Measurements from ENCODE around the gene THAP8.

DNA sequence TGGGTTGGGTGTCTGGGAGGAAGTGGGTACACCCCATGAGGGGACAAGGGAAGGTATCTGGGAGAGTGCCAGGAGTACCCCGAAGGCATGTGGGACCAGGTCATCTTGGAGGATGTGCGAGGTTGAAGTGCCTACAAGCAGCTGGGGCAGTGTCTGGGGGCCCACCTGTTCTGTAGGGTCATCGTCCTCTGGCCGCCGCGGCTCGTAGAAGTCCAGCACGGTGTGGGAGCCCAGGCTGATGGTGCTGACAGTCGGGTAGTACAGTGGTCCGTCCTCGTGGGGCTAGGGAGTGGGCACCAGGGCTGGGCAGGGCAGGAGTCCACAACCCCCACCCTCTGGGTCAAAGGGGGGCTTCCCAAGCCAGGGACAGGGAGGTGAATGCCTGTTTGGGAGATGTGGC lies 43.7 kb downstream of the THAP8 start:
- TF ChIP-seq, protein P1, sequence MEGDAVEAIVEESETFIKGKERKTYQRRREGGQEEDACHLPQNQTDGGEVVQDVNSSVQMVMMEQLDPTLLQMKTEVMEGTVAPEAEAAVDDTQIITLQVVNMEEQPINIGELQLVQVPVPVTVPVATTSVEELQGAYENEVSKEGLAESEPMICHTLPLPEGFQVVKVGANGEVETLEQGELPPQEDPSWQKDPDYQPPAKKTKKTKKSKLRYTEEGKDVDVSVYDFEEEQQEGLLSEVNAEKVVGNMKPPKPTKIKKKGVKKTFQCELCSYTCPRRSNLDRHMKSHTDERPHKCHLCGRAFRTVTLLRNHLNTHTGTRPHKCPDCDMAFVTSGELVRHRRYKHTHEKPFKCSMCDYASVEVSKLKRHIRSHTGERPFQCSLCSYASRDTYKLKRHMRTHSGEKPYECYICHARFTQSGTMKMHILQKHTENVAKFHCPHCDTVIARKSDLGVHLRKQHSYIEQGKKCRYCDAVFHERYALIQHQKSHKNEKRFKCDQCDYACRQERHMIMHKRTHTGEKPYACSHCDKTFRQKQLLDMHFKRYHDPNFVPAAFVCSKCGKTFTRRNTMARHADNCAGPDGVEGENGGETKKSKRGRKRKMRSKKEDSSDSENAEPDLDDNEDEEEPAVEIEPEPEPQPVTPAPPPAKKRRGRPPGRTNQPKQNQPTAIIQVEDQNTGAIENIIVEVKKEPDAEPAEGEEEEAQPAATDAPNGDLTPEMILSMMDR (IDR thresholded peaks at IDR 0.05; ENCODE audit: extremely low read depth in 1 of 2, insufficient read depth in 1 of 2, low read depth in 1 of 2, low read length in 2 of 2): no peak
- no peak for TF ChIP-seq MYC (IDR thresholded peaks at IDR 0.05; ENCODE audit: low read depth, low read length)
- no peak for TF ChIP-seq POLR2A (IDR thresholded peaks at IDR 0.05; ENCODE audit: low read depth, low read length)
- TF ChIP-seq POLR2AphosphoS5 (IDR thresholded peaks at IDR 0.05; ENCODE audit: insufficient read depth, low read depth, low read length): no peak
- no peak for TF ChIP-seq GATA2 (IDR thresholded peaks at IDR 0.05; ENCODE audit: insufficient read depth, insufficient read length, low read depth, low read length)
- no peak for TF ChIP-seq FOS (IDR thresholded peaks at IDR 0.05; ENCODE audit: borderline replicate concordance, insufficient read depth, low read length)
- TF ChIP-seq EZH2 (IDR thresholded peaks at IDR 0.05; ENCODE audit: borderline replicate concordance, low read depth, low read length, severe bottlenecking): no peak
